Hematopoietic multipotent progenitor cell treated with erythropoietin and hydrocortisone succinate and interleukin-3 and kit ligand, for 6 days (in vitro differentiated cells): Measurements from ENCODE around the gene NEFH.
"Not testable (repeated sequence)": the region's sequence is repeated elsewhere in the genome, so short reads cannot be mapped to it uniquely, and the experiment has no call there.

Experiments
- DNase-seq: peaks from one replicate; pipeline ENCODE4 v3.0.0-alpha.2; 2015

NEFH gene, protein sequence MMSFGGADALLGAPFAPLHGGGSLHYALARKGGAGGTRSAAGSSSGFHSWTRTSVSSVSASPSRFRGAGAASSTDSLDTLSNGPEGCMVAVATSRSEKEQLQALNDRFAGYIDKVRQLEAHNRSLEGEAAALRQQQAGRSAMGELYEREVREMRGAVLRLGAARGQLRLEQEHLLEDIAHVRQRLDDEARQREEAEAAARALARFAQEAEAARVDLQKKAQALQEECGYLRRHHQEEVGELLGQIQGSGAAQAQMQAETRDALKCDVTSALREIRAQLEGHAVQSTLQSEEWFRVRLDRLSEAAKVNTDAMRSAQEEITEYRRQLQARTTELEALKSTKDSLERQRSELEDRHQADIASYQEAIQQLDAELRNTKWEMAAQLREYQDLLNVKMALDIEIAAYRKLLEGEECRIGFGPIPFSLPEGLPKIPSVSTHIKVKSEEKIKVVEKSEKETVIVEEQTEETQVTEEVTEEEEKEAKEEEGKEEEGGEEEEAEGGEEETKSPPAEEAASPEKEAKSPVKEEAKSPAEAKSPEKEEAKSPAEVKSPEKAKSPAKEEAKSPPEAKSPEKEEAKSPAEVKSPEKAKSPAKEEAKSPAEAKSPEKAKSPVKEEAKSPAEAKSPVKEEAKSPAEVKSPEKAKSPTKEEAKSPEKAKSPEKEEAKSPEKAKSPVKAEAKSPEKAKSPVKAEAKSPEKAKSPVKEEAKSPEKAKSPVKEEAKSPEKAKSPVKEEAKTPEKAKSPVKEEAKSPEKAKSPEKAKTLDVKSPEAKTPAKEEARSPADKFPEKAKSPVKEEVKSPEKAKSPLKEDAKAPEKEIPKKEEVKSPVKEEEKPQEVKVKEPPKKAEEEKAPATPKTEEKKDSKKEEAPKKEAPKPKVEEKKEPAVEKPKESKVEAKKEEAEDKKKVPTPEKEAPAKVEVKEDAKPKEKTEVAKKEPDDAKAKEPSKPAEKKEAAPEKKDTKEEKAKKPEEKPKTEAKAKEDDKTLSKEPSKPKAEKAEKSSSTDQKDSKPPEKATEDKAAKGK

DNA sequence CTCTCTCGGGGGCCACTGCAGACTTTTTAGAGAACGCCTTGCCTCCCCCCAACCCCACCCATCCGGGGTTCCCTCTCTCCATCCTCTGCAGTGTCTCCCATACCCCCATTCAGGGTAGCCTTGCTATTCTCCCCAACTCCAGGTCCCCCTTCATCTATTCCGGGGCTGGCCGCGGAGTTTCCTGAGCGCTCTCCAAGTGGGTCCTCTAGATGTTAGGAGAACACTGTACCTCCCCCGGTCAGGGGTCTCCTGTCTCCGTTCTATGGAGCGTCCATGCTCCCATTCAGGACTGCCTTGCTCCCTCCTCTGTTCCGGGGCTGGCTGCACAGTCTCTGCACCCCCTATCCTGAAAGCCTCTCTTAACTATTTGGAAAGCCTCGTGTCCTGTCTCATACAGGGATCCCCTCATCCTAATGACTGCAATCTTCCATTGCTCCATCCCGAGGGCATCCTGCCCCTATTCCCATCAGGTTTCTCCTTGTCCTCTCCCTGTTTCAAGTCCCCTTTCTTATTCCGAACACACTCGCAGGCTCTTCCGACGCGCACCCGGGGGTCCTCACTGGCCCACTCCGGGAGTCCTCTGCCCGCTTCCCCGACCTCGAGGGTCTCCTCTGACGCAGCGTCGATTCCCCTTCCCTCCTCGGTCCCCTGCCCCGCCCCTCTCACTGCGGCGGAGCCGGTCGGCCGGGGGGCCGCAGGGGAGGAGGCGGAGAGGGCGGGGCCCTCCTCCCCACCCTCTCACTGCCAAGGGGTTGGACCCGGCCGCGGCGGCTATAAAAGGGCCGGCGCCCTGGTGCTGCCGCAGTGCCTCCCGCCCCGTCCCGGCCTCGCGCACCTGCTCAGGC, at the start of gene NEFH:
Gene NEFH (plus strand): TSS at position 802 of the 845 bp plus-strand sequence. CDS start 45 bp downstream, outside the sequence.
- peak; percentile 33 for DNase-seq

DNA sequence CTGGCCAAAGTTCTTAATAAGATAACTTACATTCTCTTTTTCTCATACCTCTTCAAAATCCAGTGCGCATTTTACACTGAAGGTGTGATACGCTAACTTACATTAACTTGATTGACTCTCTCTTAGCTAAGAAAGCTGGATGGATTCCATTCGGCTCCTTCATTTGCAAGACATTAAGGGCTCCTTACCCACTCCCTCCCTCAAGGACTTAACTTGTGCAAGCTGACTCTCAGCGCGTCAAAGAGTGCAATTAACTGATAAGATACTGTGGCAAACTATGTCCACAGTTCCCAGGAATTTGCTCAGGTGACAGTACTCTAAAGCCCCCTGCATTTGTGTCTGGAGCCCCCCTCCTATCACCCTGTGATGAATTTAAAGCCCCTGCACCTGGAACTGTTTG, 48.0 kb upstream of the NEFH start:
- no peak for DNase-seq

DNA sequence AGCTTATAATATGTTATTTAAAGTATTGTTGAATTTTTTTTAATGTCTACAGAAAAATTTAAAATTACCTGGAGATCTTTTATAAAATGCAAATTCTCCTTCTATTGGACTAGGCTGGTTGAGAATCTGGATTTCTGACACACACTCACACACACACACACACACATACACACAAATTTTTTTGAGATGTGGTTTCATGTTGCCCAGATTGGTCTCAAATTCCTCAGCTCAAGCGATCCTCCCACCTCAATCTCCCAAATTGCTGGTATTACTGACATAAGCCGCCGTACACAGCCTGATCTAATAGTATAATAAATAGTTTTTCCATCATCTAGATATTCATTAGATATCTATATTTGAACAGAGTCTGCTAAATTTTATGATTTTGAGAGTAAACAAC, 46.2 kb upstream of the NEFH start:
- no peak for DNase-seq

DNA sequence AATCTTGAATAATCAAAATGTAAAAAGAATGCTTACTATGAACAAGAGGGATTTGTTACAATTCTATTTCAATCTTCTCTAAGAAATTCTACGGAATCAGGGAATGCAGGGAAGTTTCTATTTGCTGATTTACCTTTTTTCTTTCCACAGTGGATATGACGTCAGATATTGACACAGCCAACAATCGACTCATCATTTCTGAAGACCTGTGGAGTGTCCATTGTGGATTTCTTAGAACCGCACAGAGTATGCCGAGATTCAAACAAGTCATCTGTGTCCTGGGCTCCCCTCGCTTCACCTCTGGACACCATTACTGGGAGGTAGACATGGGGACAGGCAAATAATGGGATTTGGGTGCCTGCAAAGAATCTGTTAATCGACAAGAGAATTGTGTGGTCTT, 45.7 kb upstream of the NEFH start:
- no peak for DNase-seq

DNA sequence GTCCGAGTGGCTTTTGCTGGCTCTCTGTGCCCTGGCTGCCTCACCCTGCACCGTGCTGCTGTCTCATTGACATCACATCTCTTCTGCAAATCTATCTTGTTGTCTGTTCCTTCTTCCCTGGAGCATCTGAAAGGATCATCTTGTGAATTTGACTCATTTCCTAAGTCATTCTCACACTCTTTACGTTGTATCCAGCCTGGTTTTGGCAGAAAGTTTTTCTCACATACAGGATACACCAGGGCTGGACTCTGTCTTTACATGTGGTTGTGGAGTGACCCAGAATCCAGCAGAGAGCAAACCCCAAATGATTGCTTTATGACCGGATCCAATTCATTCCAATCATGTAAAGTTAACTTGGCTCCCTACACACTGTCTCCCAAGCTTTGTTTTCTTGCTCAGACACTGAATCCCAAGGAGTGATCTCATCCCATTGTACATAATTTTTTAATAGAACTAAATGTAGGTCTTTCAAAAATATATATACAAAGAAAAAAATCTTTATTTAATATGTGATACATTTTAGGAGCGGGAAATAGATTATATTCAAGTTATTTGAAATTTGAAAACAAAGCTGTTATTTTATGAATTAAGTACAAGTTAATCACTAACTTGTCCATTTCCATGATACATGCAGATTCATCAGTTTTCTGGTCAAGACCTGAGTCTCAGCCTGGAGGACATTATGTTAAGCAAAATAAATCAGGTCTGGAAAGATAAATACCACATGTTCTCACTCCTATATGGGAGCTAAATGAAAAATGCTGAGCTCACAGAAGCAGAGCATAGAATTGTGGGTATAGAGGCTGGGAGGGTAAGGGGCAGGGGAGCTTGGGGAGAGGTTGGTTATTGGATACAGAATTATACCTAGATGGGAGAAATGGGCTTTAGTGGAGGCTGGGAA, 44.5 kb upstream of the NEFH start:
- DNase-seq = no peak

DNA sequence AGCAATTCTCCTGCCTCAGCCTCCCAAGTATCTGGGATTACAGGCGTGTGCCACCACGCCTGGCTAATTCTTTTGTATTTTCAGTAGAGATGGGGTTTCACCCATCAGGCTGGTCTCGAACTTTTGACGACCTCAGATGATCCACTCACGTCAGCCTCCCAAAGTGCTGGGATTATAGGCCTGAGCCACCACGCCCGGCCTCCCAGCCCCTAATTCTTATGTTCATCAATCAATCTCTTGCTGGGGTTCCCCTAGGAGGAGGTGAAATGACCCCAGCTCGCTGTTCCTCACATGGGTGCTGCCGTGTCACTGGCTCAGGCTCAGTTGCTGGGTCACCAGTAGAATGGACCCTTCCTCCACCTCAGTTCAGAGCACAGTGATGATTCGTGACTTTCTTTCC, 41.7 kb upstream of the NEFH start, which contains the start of gene RFPL1:
Gene RFPL1 (plus strand): TSS at position 301 of the 400 bp plus-strand sequence.
- DNase-seq = not testable (repeated sequence)

DNA sequence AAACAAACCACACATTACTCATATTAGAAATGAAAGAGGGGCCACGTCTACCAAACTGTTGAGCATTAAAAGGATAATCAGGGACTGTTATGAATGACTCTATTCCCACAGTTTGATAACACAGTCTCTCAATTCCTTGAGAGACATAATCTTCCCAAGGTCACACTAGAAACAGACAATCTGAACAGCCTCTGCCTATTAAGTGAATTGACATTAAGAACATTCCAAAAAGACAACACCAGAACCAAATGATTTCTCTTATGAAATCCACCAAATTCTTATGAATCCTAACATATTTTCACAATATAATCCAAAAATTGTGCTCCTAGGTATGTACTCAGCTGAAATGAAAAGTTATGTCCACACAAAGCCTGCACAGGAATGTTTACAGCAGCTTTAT, 37.0 kb upstream of the NEFH start:
- no peak for DNase-seq

DNA sequence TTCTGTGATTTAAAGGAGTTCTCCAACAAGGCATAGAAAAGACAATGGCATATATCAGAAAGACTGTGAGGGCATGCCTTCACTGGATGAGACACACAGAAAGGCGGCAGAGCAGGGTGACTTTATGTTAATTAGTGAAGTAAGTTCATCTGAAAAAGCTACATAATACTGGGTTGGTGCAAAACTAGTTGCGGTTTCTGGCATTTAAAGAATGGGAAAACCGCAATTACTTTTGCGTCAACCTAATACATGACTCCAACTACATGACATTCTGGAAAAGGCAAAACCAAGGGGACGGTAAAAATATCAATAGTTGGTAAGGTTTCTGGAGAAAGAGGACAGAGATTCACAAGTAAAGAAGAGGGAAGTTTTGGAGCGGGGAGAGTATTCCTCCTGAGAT, 36.6 kb upstream of the NEFH start:
- DNase-seq = no peak

DNA sequence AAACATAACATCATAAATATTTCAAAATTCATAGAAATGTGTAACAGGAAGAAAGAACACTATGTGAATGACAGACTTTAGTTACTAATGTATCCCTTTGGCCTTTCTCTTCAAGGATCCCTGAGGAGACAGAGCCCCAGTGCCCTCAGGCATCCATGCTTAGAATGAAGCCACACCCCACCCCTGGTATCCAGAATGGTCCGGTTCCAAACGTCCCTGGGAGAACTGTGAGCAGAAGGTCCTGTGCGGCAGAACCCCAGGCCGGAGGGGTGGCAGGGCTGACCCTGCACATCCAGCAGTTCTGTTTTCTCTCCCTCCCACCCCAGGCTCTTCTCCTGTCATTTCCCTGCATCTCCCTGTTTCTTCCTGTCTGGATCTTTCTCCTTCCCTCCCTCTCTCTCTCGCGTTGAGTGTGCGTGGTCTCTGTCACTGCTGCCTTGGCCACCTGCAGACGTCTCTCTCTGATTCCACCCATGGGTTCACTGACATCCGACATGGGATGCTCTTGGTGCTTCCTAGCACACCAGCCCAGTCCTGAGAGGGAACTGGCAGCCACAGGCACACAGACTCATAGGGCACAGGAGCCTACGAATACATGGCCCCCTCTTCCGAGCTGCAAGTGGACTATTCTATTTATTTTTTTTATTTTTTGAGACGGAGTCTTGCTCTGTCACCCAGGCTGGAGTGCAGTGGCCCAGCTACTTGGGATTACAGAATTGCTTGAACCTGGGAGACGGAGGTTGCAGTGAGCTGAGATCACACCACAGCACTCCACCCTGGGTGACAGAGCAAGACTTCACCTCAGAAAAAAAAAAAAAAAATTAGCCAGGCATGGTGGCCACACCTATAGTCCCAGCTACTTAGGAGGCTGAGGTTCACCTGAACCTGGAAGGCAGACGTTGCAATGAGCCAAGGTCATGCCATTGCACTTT, 35.9 kb upstream of the NEFH start:
- no peak for DNase-seq

DNA sequence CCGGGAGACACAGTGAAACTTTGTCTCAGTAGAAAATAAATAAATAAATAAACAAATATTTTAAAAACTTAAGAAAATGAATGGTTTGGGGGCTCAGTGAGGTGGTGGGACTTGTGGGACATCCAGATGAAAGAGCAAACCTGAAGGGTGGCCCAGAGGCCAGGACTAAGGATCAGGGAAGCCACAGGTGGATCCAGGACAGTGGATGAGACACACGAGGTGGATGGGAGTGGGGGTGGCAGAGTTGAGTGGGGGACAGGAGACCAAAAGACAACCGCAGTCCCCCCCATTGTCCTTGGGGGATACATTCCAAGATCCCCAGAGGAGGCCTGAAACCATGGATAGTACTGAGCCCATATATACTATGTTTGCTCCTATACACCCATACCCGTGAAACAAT, 34.5 kb upstream of the NEFH start:
- DNase-seq = no peak

DNA sequence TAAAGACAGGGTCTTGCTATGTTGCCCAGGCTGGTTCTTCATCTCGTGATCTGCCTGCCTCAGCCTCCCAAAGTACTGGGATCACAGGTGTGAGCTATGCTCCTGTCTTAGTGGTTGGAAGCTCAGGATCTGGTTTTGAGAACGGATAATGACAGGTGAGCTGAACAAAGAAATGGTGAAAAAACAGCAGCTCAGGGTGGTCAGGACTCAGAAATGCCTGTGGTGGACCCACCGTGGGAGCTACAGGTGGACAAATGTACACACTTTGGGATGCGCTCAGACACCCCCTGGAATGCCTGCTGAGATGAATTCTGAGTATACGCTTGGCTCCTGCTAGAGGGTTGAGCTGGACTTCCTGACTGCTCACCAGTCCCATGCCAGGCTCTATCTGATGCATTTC, 32.1 kb upstream of the NEFH start:
- DNase-seq = no peak

DNA sequence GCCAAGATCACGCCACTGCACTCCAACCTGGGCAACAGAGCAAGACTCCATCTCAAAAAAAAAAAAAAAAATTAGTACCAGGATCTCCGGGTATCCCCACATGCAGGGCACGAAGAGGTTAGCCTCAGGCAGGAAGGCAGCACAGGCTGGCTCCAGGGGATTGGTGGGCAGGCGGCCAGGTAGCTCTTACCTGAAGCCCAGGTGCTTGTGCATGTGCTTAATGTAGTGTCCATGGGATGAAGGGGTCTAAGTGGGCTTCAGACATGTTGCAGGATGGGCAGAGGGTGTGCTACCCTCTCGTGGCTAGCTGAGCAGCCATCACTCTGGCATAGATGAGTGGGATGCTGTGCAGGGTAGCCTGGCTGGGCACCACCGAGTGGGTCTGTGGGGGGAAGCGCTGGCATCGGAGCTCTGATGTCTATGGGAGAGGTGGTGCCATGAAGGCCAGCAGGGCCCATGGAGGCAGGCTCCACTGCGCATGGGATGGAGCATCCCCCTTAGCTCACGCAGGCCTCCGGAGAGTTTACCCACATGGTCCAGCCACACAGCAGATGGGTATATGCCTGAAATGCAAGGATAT, 30.6 kb upstream of the NEFH start:
- no peak for DNase-seq

DNA sequence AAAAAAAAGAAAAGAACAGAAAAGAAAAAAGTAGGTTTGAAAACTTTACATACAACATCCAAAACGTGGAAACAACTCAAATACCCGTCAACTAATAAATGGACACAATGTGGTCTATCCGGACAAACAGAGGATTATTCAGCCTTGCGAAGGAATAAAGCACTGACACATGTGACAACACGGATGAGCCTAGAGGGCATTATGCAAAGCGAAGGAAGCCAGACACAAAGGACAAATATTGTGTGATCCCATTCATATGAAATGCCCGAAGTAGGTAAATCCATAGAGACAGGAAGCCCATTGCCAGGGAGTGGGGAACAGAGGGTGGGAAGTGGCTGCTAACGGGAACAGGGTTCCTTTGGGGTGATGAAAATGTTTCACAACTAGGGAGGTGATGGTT, 29.8 kb upstream of the NEFH start:
- DNase-seq = no peak

DNA sequence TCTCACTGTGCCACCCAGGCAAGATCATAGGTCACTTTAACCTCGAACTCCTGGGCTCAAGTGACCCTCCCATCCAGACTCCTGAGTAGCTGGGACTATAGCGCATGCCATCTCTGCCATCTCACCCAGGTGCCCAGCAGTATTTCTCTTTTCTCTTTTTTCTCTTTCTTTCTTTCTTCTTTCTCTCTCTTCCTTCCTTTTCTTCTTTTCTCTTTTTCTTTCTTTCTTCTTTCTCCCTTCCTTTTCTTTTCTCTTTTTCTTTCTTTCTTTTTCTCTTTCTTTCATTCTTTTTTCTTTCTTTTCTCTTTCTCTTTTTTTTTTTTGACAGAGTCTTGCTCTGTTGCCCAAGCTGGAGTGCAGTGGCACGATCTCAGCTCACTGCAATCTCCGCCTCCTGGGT, 28.2 kb upstream of the NEFH start:
- no peak for DNase-seq

DNA sequence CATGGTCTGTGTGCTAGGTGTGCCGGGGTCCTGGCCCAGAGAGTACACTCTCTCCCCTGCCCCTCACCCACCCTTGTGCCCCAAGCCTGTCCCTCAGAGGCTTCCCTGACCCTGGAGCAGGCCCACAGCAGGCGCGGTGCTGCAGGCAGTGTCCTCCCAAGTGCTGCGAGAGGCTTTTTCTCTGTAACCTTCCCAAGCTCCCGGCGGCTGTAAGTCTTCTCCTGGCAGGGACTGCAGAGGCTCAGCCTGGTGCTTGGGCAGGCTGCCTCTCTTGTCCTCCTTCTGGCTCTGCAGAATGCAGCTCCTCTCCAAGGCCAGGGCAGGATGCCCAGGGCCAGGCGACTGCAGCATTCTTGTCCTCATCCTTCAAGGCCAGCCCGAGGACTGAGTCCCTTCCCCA, 25.7 kb upstream of the NEFH start:
- DNase-seq = no peak

DNA sequence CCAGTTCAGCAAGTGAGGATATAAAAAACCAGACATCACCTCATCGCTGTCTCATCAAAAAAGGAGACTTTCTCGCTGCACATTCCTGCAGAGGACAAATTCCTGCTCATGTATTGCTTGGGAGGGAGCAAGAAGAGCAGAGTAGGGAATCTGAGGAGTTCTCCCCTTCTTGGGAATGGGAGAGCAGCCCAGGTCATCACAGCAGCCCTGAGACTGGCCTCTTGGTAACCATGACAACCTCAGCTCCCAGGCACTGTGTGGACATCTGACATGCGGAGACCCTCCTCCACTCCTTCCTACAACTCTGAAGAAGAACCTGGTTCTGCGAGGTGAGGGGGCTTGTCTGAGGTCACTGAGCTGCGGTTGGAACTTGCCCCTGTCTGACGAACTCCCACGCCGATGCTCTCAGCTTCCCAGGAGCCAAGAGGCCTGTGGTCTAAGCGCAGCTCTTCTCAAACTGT, 23.8 kb upstream of the NEFH start:
- no peak for DNase-seq

DNA sequence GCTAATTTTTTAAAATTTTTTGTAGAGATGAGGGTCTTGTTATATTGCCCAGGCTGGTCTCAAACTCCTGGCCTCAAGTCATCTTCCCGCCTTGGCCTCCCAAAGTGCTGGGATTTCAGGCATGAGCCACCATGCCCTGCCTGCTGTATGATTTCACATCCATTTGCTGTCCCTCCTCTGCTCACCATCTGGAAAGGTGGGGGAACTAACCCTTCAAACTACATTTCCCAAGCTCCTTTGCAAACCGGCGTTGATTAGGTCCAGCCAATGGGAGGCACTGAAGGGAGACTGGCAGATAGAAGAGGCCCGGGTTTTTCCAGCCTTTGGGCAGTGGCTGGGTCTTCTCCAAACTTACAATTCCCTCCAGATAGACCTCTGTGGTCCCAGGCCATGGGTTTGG, 22.3 kb upstream of the NEFH start:
- DNase-seq = peak; percentile 76

DNA sequence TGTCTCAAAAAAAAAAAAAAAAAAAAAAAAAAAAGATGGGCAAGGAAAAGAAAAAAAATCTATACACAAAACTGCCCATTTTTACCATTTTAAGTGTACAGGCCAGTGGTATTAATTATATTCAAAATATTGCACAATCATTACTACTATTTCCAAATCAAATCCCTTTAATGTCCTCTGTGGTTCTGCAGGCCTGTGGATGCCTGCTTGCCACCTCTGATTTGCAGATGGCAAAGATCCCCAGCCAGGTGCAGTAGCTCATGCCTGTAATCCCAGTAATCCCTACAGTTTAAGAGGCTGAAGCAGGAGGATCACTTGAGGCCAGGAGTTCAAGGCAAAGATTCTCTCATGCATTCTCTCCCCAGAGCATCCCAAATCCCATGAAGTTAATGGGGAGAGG, 21.5 kb upstream of the NEFH start:
- DNase-seq = no peak

DNA sequence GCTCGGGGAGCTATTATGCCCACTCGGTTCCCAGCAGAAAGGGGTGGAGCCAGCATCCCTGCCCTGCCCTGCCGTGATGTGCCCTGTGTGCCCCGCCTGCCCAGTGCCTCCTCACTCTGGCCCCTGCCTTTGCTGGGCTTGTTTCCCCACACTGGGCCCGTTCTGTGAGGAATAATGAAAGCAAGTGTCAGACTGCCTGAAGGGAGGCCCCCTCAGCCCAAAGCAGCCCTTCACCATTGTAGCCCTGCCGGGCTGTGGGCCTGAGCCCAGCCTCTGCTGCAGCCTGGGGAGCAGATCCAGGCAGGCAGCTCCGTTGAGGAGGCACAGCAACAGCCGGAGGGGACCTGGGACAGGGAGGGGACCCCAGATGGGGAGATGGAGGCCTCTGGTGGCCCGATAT, 20.2 kb upstream of the NEFH start:
- DNase-seq = no peak

DNA sequence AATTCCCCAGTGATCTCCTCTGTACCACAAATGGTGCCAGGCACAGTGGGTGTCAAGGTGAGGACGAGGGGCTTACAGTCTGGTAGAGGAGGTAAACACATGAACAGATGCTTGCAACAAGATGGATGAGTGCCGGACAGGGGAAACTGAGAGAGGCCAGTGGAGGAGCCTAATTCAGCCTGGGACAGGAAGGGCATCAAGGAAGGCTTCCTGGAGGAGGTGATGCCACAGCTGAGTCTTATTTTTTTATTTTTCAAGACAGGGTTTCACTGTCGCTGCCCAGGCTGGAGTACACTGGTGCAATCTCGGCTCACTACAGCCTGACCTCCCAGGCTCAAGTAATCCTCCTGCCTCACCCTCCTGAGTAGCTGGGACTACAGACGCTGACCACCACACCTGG, 18.8 kb upstream of the NEFH start:
- DNase-seq = no peak
